ENCODE measurements around the gene MEI1. TPM values are rescaled to one million over a fixed set of nuclear protein-coding genes. Genes with fewer than 3 reads are reported as not detected.
"Not testable (repeated sequence)": the region's sequence is repeated elsewhere in the genome, so short reads cannot be mapped to it uniquely, and the experiment has no call there.

The MEI1 gene
- total and polyA plus RNA-seq, 7 donors, result 0.01 to 0.47 (median 0.23) TPM; not detected in 2

DNA sequence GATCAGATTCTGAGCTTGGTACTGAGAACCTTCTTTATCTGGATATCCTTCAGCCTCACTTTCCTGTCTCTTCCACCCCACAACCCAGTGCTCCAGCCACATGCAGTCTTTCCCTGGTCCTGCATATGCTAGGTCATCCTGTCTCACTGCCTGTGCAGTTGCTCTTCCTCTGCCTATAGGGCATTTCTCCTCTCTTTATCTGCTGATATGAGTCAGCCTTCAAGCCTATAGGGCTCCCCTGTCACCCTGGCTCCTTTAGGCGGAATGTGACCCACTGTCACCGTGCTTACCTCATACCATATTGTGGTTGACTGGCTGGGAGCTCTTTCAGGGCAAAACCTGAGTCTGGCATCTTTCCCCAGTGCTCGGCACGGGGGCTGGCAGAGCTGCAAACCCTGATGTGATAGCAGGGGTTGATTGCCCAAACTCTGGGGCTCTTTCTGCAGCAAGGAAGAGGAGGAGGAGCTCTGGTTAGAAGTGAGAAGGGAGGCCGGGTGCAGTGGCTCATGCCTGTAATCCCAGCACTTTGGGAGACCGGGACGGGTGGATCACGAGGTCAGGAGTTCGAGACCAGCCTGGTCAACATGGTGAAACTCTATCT, 26.3 kb downstream of the MEI1 start:
- Histone ChIP-seq H3K4me3 (no peak overlapping the region), H3K27me3 (ENCODE audit: insufficient read depth in 3 of 3, low read length in 2 of 3) (no peaks in the 10 kb centered on the region), H3K4me1 (no peaks in the 10 kb centered on the region), H3K9me3 (no peaks in the 10 kb centered on the region), H3K27ac (no peak overlapping the region), H3K36me3 (ENCODE audit: insufficient read depth in 1 of 2, low read depth in 1 of 2) (no peaks in the 10 kb centered on the region)
- intact Hi-C loops (cut with DNase I), result no loop called here
- no peak for TF ChIP-seq CTCF (IDR thresholded peaks at IDR 0.05)
- ATAC-seq (no peak), DNase-seq (no peak)
- WGBS, 3 donors, result 69 to 73% (median 70%) methylated on average over 9 of the region's 9 CpGs

- no peak for TF ChIP-seq CTCF (IDR thresholded peaks at IDR 0.05)
- intact Hi-C loops (cut with DNase I), result no loop called here
- H3K36me3 ChIP-seq (ENCODE audit: insufficient read depth in 1 of 2, low read depth in 1 of 2), result no peaks in the 10 kb centered on the region
- no peaks in the 10 kb centered on the region for H3K27me3 ChIP-seq (ENCODE audit: insufficient read depth in 3 of 3, low read length in 2 of 3)
- H3K4me1 ChIP-seq, result no peaks in the 10 kb centered on the region
- H3K9me3 ChIP-seq, result no peaks in the 10 kb centered on the region
- H3K27ac ChIP-seq, result no peak overlapping the region
- WGBS, 3 donors, result 86 to 93% (median 91%) methylated on average over 2 of the region's 2 CpGs
- ATAC-seq (no peak), DNase-seq (no peak)
- H3K4me3 ChIP-seq, result no peak overlapping the region
Observed at GRCh38 chr22:41731609-41732008, 32.3 kb downstream of the MEI1 start.

DNA sequence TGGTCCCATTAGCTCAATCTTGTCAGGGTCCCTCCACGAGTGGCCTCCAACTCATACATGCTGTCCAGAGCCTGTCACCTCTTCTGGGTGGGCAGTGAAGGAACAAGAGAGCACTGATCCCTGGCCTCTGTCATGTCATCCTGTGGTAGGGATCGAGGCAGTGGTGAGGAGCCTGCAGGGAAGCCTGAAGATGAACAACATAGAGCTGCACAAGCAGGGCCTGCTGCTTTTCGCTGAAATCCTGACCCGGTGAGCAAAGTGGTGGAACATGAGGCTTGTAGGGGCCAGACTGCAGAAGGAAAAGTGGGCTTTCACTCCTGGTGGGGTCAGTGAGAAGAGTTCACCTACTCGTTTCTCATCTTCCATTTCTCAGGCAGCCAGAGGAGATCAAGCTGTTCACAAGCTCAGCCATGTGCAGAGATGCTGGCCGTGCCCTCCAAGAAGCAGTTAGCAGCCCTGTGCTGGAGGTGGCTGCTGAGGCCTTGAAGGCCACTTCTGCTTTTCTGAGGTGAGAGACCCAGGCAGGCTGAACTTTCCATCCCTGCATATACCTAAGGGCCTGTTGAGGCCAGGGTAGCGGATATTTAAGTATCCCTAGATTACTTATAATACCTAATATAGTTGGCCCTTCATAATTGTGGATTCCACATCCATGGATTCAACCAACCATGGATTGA, 32.9 kb downstream of the MEI1 start:
- ATAC-seq (no peak), DNase-seq (no peak)
- H3K27ac ChIP-seq, result no peak overlapping the region
- intact Hi-C loops (cut with DNase I), result no loop called here
- WGBS, 3 donors, result 89 to 98% (median 91%) methylated on average over 7 of the region's 7 CpGs
- H3K27me3 ChIP-seq (ENCODE audit: insufficient read depth in 3 of 3, low read length in 2 of 3), result no peaks in the 10 kb centered on the region
- H3K4me3 ChIP-seq, result no peak overlapping the region
- H3K9me3 ChIP-seq, result no peaks in the 10 kb centered on the region
- no peak for TF ChIP-seq CTCF (IDR thresholded peaks at IDR 0.05)
- H3K36me3 ChIP-seq (ENCODE audit: insufficient read depth in 1 of 2, low read depth in 1 of 2), result no peaks in the 10 kb centered on the region
- no peaks in the 10 kb centered on the region for H3K4me1 ChIP-seq

DNA sequence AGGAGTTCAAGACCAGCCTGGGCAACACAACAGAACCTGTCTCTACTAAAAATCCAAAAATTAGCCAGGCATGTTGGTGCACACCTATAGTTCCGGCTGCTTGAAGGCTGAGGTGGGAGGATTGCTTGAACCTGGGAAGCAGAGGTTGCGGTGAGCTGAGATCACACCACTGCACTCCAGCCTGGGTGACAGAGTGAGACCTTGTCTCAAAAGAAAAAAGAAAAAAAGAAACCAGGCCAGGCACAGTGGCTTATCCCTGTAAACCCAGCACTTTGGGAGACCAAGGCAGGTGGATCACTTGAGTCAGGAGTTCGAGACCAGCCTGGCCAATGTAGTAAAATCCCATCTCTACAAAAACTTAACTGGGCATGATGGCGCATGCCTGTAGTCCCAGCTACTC, 33.9 kb downstream of the MEI1 start:
- H3K4me3 ChIP-seq; H3K27ac ChIP-seq; H3K4me1 ChIP-seq; ATAC-seq; H3K27me3 ChIP-seq (ENCODE audit: insufficient read depth in 3 of 3, low read length in 2 of 3); intact Hi-C loops (cut with DNase I); H3K36me3 ChIP-seq (ENCODE audit: insufficient read depth in 1 of 2, low read depth in 1 of 2); DNase-seq; H3K9me3 ChIP-seq: not testable (repeated sequence)
- WGBS, 3 donors, result 92 to 97% (median 93%) methylated on average over 4 of the region's 4 CpGs

GRCh38 chr22:41739576-41739975, 40.3 kb downstream of the MEI1 start:
- intact Hi-C loops (cut with DNase I), result no loop called here
- no peak overlapping the region for H3K4me3 ChIP-seq
- TF ChIP-seq CTCF (IDR thresholded peaks at IDR 0.05), result no peak
- no peak for ATAC-seq
- H3K36me3 ChIP-seq (ENCODE audit: insufficient read depth in 1 of 2, low read depth in 1 of 2), result no peaks in the 10 kb centered on the region
- 85 to 94% (median 87%) methylated on average over 3 of the region's 3 CpGs for WGBS, 3 donors
- no peaks in the 10 kb centered on the region for H3K27me3 ChIP-seq (ENCODE audit: insufficient read depth in 3 of 3, low read length in 2 of 3)
- no peaks in the 10 kb centered on the region for H3K9me3 ChIP-seq
- H3K27ac ChIP-seq, result no peak overlapping the region
- DNase-seq, result no peak
- no peaks in the 10 kb centered on the region for H3K4me1 ChIP-seq
